Measurements from ENCODE around the gene SLC27A3.
A peak's percentile ranks its signal among the peaks of the same experiment; 100 is the strongest.

Gene SLC27A3
- total RNA-seq = 61.2 to 192 (median 101) reads per million in 18 experiments

GRCh38 chr1:153774780-153775457, at the start of gene SLC27A3:
TSS of gene SLC27A3 (plus strand) at chr1:153775407. CDS start at chr1:153775498, 91 bp downstream.
- DNase-seq = peak; percentile 73 to 82

GRCh38 chr1:153727463-153728304, 47.5 kb upstream of the SLC27A3 start, which contains the start of gene INTS3:
TSS of gene INTS3 (plus strand) at chr1:153728050. CDS start at chr1:153728635, 585 bp downstream.
- DNase-seq = peak; percentile 100

DNA sequence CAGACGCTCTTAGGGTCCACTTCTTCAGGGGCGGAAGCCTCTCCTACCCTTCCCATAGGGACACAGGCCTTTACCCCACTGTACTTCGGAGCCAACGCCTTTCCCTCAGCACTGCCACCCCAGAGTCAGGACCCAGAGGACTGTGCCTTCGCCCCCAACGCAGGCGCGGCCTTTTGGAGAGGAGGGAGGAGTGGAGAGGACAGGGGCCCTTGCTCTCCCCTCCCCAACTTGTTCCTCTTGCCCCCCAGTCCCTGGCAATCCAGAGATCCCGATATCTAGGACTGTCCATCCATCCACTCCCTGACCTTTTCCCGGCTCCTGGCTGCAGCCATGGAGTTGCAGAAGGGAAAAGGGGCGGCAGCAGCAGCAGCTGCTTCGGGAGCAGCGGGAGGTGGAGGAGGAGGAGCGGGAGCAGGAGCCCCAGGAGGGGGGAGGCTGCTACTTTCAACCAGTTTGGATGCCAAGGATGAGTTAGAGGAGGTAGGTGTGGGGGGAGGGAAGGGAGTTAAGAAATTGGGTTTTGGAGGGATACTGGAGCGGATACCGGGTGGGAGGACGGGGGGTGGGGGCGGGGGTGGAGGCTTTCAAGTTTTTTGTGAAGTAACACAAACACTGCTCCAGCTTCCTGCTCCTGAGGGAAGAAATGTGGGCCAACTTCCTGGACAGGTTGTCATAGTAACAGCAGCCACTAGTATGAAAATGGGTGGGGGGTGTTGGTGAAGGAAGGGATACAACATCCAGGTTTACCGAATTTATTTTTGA, 46.7 kb upstream of the SLC27A3 start:
- peak in 1 of 2 donors; percentile 29 for DNase-seq

DNA sequence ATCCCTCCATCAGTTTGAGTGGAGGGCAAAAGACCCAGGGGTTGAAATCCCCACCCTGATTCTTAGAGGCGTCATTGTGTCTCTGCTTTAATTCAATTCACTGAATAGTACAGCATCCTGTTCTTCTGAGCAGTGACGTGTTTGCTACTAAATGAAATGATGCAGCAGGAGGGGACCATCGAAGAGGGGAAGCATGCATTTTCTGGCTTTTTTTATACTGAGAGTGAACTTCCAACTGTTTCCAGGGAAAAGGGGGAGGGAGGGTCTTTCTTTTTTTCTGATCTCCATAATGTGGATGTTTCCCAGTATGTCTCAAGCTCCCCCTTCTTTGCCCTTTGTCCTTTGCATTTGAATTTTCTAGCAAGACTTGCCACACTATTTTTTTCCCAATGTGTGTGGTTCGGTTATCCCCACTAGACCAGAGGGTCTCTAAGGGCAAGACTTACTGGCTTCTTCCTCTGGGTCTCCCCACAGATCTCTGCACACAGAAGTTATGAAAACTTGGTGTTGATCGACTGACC, 44.7 kb upstream of the SLC27A3 start:
- DNase-seq = no peak

DNA sequence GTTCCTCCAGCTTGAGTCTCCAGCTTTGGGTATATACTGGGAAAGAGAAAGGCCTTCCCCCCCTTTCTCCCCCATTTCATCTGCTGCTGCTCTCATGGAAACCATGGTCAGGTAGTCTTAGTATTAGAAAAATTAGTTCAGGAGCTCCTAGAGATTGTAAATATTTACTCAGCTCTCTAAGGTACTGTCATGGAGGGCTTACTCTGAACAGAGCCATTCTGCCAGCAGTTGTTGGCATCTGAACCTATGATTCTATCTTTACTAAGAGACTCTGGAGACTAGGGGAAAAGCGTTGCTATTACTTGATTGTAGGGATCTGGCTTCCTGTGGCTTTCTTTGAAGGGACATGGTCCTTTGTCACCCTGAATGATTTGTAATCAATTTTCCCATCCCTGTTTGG, 41.2 kb upstream of the SLC27A3 start:
- no peak for DNase-seq

DNA sequence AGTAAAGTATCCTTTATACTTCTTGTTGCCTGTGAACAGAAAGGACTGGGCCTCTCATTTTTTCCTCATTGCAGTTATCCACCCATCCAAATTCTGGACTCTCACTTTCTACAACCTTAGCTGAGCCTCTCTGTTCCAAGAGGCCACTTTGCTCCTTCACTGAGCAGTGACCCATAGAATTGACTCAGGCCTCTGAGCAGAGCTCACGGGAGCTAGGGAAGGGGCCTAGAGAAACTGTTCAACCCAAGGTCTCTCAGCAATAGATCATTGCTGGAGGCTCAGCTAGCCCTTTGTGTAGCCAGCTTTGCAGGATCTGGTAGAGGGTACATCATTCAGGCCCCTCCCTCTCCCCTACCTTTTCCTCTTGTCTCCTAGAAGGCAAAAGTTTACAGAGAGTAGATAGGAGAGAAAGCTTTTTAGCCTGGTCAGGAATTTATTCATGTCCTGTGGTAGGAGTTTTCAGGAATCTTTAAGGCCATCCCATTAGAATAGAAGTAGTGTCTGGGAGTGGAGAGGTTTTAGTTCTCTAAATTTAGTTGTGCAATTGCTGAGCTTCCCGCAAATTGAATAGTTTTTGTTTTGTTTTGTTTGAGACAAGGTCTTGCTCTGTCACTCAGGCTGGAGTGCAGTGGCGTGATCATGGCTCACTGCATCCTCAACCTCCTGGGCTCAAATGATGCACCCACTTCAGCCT, 40.7 kb upstream of the SLC27A3 start:
- DNase-seq = peak; percentile 58 to 75

GRCh38 chr1:153735090-153735420, 40.2 kb upstream of the SLC27A3 start:
- DNase-seq = no peak

- no peak for DNase-seq
Observed at GRCh38 chr1:153741986-153742385, 33.2 kb upstream of the SLC27A3 start.

GRCh38 chr1:153742411-153743142, 32.6 kb upstream of the SLC27A3 start:
- peak; percentile 47 to 65 for DNase-seq

GRCh38 chr1:153745417-153745816, 29.8 kb upstream of the SLC27A3 start:
- no peak for DNase-seq

DNA sequence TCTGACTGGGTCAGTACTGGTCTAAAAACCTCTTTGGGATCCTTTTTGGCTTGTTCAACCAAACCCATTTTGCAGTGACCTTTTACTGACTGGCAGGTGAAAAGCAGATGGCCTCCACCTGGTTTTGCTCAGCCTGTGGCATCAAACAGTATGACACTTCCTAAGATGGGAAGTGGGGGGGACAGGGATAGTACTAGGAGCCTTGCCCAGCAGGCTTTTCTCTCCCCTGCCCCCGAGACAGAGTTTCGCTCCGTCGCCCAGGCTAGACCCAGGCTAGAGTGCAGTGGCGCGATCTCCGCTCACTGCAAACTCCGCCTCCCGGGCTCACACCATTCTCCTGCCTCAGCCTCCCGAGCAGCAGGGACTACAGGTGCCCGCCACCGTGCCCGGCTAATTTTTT, 29.0 kb upstream of the SLC27A3 start:
- DNase-seq = no peak

DNA sequence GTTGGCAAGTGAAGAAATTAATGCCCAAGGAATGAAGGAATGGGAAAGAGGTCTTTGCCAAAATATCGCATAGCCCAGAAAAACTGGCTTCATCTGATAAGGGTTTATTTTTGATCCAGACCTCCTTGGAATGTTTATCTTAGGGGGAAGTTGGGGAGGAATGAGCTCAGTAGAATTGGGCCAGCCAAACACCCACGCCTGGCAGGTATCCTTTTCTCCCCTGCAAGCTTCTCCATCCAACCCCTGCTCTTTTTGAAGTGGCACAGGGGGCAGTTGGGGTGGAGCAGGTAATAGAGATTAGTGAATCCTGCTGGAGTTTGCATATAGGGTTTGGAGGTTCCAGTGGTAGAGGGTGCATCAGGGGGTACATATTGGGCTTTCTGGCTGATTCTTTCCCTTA, 26.3 kb upstream of the SLC27A3 start:
- DNase-seq = no peak

- DNase-seq = peak; percentile 89 to 93
Observed at GRCh38 chr1:153749408-153750005, 25.7 kb upstream of the SLC27A3 start.

GRCh38 chr1:153750026-153750995, 24.9 kb upstream of the SLC27A3 start:
- no peak for DNase-seq

GRCh38 chr1:153752072-153752471, 23.1 kb upstream of the SLC27A3 start:
- no peak for DNase-seq

- no peak for DNase-seq
Observed at GRCh38 chr1:153752571-153753195, 22.5 kb upstream of the SLC27A3 start.

- no peak for DNase-seq
Observed at GRCh38 chr1:153754266-153754665, 20.9 kb upstream of the SLC27A3 start.

DNA sequence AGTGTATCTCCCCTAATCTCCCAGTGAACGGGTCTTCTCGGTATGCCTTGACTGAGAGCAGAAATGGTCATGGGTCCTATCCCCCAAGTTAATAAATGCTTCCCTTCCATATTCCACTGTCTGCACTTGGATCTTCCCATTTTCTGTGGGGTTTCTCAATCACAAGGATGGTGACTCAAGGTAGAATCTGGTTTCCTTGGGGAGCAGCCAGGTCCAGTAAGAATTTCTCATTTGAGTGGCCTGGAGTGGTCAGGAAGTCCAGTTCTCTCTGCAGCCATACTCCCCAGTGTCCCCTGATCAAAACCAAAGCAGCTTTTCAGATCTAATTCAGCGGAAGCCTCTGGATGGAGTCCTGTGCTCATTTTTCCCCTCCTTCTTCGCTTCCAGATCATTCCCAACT, 14.8 kb upstream of the SLC27A3 start:
- no peak for DNase-seq

Measured in inflammatory macrophage (primary cell).